HG02973 (cell line): Measurements from ENCODE around the gene KIFC1.
"Not testable (repeated sequence)": the region's sequence is repeated elsewhere in the genome, so short reads cannot be mapped to it uniquely, and the experiment has no call there.

ENCODE experiments used
- ATAC-seq: cut with Tn5 transposase; IDR thresholded peaks from one replicate; pipeline ENCODE4 v1.9.1; 2021; ENCODE audit warnings: moderate library complexity; ENCODE audit not compliant: unreplicated experiment

The KIFC1 gene

GRCh38 chr6:33391278-33391921, at the start of gene KIFC1:
TSS of gene KIFC1 (plus strand) at chr6:33391823. CDS start at chr6:33391986, 163 bp downstream.
- peak; percentile 80 for ATAC-seq

- ATAC-seq, result not testable (repeated sequence)
Observed at GRCh38 chr6:33343606-33343952, 48.0 kb upstream of the KIFC1 start.

GRCh38 chr6:33343953-33344611, 47.5 kb upstream of the KIFC1 start:
- no peak for ATAC-seq

GRCh38 chr6:33344701-33345697, 46.6 kb upstream of the KIFC1 start:
- no peak for ATAC-seq

- not testable (repeated sequence) for ATAC-seq
Observed at GRCh38 chr6:33346972-33347371, 44.7 kb upstream of the KIFC1 start.

- no peak for ATAC-seq
Observed at GRCh38 chr6:33347816-33348215, 43.8 kb upstream of the KIFC1 start.

- ATAC-seq, result not testable (repeated sequence)
Observed at GRCh38 chr6:33355860-33356259, 35.8 kb upstream of the KIFC1 start.

GRCh38 chr6:33356295-33356694, 35.3 kb upstream of the KIFC1 start:
- ATAC-seq, result no peak

- not testable (repeated sequence) for ATAC-seq
Observed at GRCh38 chr6:33357160-33357871, 34.3 kb upstream of the KIFC1 start.

GRCh38 chr6:33359331-33359730, 32.3 kb upstream of the KIFC1 start:
- no peak for ATAC-seq

- ATAC-seq, result not testable (repeated sequence)
Observed at GRCh38 chr6:33363486-33363885, 28.1 kb upstream of the KIFC1 start.

GRCh38 chr6:33364475-33365205, 27.0 kb upstream of the KIFC1 start:
- not testable (repeated sequence) for ATAC-seq

GRCh38 chr6:33365206-33365971, 26.2 kb upstream of the KIFC1 start:
- ATAC-seq, result not testable (repeated sequence)

GRCh38 chr6:33367009-33367714, 24.5 kb upstream of the KIFC1 start:
- no peak for ATAC-seq

- ATAC-seq, result not testable (repeated sequence)
Observed at GRCh38 chr6:33367715-33368025, 24.0 kb upstream of the KIFC1 start.

- ATAC-seq, result not testable (repeated sequence)
Observed at GRCh38 chr6:33371901-33372300, 19.7 kb upstream of the KIFC1 start.

- no peak for ATAC-seq
Observed at GRCh38 chr6:33372526-33373123, 19.0 kb upstream of the KIFC1 start.
